IPS DF 19.7 (cell line): Measurements from ENCODE around the gene GNPAT.
"Not testable (repeated sequence)": the region's sequence is repeated elsewhere in the genome, so short reads cannot be mapped to it uniquely, and the experiment has no call there.

Experiments used
- DNase-seq: peaks from one replicate; pipeline ENCODE4 v3.0.0-alpha.2; 2013; ENCODE audit warnings: low read depth, low spot score

The GNPAT gene

DNA sequence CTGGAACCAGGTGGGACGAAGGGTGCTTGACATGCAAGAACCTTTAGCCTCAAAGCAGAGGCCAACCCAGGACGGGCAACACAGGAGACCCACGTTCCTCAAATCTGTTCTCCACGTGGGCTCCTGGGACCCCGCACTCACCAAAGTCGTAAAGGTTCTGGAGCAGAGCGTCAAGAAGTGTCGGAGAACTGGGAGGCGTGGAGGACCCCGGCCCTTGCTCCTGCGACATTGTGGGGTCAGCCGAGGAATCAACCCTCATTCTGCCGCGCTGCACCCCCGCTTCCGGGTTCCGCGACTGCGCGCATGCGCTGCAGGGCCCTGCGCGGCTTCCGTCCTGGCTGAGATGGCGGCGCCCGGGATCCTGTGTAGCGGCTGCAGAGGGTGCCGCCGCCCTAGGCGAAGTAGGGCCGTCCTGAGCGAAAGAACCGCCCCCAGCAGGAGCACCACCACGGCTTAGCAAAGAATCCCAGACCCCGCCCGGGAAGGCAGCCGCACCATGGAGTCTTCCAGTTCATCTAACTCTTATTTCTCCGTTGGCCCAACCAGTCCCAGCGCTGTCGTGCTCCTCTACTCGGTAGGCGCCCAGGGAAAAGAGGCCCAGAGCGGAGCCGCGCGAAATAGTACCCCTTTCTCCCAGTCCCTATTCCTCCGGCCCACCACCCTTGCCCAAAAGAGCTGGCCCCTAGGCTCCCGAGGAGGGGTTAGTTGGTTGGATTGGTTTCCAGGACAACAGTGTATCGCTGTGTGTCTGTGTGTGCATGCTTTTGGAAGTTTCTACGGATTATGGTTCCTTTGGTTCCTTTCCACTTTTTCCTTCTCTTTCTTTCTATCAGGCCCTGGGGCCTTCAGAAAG lies at the start of gene GNPAT:
GNPAT (plus strand) TSS at position 330 of the 853 bp plus-strand sequence; CDS start at position 497, 167 bp downstream.
- DNase-seq, result peak; percentile 47

DNA sequence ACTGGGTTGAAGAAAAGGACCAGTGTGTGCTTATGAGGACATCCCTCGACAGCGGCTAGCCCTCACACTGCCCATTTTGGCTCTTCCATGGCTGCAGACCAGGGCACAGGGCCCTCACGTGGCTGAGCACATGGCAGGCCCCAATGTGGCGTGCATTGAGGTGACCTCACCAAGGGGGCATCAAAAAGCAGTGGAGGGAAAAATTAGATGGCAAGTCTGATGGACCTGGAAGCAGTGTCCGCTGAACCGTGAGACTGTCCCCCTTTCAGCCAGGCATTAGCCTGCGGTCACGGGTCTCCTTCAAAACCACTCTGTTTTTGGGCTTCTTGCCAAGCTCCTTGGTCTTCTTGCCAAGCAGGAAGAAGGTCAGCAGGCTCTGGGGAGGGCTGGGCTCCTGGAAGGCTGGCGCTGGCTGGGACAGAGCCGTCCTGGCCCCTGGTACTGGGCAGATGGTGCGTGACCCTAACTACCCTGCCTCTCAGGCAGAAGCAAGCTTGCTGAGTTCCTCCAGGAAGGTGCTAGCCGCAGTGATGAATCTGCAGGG lies 48.3 kb upstream of the GNPAT start:
- DNase-seq, result no peak

DNA sequence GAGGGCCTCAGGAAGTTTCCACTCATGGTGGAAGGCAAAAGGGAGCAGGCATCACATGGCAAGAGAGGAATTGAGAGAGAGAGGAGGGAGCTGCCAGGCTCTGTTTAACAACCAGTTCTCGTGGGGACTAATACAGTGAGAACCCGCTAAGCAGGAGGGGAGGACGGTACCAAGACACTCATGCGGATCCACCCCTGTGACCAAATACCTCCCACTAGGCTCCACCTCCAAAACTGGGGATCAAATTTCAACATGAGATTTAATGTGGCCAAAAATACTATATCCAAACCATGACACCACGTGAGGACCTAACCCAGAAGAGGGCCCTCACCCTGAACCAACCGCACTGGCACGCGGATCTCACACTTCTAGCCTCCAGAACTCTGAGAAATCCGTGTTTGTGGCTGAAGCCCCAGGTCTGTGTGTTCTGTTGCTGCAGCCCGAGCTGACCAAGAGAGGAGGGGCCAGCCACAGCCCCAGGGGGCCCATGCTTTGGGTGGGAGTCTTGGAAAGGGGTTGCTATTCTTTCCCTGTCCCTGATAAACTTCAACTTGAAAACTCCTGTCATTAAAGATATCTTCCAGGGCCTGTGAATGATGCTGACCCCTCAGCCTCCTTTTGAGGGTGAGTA lies 47.2 kb upstream of the GNPAT start:
- DNase-seq, result no peak

DNA sequence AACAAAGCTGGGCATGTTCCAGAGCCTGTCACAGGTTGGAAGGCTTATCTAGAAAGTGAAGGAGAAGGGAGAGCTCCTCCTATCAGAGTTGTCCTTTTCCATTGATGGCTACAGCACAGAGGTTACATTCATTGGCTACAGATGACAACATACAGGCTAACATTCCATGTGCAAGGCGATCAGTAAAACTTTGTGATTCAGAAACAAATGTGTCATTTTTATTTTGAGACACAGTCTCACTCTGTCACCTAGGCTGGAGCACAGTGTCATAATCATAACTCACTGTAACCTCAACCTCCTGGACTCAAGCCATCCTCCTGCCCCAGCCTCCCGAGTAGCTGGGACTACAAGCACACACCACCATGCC lies 46.6 kb upstream of the GNPAT start:
- DNase-seq, result no peak

DNA sequence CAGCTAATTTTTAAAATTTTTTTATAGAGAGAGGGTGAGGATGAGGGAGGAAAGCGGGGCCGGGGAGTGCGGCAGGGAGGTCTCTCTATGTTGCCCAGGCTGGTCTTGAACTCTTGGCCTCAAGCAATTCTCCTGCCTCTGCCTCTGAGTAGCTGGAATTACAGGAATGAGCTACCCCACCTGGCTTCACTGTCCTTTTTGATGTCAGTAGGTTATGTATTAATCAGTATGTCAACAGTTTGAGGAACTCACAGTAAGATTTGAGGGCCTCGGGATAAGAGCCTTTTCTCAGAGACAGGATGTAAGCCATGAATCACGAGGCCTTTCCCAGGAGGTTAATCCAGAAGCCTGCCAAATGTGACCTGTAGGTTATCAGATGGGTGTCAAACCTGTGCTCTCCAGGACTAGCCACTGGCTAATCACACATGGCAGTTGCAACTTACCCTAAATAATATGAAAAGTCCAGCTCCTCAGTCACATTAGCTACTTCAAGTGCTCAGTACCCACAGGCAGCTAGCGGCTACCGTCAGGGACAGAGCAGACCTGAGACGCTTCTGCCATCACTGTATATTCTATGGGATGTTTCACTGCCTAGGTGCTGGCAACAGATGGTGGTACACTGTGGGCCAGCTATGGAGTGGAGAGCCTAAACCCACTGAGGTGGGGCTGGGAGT lies 46.0 kb upstream of the GNPAT start:
- no peak for DNase-seq

DNA sequence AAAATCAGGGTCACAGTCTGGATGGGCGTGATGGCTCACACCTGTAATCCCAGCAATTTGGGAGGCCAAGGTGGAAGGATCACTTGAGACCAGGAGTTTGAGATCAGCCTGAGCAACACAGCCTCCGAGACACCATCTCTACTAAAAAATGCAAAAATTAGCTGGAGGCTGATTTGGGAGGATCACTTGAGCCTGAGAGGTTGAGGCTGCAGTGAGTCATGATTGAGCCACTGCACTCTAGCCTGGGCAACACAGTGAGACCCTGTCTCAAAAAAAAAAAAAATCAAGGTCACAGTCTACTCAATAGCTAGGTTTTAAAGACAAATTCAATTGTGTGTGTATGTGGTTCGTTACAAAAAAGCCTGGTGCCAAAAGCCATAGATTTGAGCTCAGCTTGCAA lies 44.7 kb upstream of the GNPAT start:
- DNase-seq, result no peak

DNA sequence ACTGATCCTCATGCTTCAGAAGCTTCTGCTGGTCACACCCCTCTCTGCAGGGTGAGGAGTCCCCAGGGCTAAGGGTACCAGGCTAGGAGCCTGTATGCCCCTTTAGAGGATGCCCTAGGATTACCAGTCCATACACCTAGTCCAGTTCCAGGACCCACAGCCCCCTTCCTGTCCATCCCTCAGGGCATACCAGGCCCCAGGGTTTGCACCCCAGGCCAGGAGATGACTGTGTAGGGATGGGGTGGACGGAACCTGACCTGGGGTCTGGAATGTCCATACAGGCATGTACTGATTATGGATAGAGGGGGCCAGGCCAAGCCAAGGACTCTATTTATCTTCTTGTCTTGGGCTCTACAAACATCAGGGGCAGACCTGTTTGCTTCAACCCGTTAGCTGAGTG lies 44.3 kb upstream of the GNPAT start:
- DNase-seq, result no peak

DNA sequence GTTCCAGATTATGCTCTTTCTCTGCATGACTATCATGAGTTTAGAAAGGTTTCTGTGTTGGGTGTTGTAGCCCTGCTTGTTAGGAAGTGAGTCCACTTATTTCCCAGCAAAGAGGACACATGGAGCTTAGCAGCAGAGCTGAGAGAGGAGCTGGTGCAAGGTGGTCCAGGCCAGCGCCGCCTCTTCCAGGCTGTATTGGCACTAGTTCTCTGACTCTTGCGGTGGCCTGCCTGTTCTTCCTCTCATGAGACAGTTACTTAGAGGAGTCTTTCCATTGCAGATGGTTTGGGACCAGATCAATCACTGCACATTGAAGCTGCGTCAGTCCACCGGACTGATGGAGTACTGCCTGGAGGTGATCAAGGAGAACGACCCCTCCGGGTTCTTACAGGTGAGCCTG lies 41.1 kb upstream of the GNPAT start:
- DNase-seq, result no peak

DNA sequence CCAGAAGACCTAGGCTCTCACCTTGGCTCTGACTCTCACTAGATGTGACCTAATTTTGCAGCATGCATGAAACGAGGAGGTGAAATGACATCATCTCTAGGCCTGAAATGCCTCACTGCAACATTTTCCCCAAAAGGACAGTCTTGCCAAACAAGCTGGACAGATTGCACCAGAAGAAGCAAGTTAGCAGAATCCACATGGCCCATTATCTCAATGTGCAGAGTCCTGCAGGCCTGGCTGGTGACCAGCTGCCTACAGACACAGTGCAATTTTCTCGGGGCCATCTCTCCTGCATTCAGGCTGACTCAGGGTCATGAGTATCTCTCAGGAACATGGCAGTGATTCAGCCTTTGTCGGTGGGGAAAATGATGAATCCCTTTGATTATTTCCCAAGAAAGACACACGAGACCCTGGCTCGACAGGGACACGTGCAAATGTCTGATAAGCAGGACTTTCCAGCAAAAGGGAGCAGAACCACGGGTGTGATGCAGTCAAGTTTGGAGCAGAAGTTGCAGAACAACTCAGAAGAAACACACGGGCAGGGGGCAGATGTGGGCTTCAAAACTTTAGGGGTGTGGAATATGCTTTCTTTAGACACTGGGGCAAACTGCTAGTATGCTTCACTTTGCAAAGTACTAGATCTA lies 40.5 kb upstream of the GNPAT start:
- no peak for DNase-seq

DNA sequence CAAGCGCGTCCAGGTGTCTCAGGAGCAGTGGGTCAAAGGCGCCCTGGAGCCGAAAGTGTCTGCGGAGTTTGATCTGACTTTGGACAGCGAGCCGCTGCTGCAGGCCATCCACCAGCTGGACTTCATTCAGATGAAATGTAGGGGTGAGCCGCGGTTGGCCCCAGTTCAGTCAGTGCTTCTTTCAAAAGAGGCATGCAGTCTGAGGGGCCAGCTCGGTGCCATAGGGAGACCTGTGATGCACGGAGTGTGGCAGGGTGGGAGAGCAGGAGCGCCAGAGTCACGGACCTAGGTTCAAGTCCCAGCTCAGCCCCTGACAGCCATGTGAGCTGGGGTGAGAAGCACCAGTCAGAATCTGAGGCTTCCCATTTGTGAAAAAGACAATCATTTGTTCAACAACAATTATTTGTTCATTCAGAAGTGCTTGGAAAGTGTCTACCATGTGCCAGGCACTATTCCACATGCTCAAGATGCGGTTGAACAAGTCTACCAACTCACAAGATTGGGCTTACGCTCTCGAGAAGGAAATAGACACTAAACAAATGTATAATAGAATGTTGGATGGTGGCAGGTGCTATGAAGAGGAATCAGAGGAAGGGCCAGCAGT lies 39.5 kb upstream of the GNPAT start:
- DNase-seq, result no peak

DNA sequence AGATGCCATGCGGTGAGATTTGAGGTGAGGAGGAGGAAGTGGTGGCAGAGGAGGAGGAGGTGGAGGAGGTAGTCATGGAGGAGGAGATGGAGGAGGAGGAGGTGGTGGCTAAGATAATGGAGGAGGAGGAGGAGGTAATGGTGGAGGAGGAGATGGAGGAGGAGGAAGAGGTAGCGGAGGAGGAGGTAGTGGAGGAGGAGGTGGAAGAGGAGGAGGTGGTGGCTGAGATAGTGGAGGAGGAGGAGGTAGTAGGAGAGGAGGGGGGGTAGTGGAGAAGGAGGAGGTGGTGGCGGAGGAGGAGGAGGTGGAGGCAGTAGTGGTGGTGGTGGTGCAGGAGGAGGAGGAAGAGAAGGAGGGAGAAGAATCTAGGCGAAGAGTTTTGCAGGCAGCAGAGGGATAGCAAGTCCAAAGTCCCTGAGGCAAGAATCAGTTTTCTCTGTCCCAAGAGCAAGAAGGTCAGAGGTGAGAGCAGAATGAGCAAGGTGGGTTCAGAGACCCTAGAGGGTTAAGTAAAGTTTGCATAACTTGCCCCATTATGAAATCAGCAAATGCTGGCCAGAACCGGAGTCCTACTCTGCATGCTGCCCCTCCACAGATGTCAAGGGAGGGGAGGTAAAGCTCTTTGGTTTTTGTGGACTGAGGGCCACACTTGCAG lies 38.9 kb upstream of the GNPAT start:
- DNase-seq, result no peak

DNA sequence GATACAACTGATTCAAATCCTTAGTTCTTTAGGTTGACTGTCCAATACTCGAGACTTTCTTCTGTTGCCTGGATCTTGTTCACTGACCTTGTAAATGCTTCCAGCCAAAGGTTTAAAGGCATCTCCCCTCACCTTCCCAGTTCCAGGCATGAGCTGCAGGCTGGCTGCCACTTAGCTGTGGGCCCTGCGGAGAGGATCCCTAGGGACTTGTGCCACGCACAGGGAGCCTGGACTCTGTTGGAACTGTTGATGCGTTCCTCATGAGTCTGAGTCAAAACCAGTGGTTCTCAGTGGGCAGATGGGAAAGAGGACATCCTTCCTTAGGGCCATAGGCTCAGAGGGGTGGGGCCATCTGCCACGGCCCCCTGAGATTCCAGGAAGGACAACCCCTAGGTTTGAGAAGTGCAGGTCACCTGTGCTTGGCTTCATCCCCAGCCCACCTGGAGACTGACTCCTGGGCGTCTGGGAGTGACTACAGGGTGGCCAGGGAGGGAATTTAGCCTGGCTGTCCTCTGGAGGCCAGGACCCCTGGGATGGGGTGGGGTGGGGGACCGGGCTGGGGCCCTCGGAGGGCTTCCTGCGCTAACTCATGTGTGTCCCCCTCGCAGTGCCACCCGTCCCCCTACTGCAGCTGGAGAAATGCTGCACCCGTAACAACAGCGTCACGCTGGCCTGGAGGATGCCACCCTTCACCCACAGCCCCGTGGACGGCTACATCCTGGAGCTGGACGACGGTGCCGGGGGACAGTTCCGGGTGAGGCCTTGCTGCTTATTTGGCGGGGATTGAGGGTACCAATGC lies 37.6 kb upstream of the GNPAT start:
- DNase-seq, result no peak

DNA sequence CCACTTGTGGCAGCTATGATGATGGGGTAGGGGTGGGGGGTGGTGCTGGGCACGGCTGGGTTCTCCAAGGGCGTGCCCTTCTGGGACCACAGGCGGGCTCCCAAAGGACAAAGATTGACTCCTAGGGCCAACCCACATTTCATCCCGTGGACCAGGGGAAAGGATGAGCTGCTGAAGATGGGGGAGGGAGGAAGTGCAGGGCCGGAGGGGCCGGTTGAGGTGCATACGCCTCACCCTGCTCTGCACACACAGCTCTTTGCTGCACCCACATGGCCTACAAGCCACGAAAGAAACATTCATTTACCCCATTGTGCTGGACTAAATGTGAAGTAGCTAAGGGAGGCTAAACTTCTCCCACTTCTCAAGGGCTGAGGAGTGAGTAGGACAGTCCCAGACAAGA lies 34.2 kb upstream of the GNPAT start:
- no peak for DNase-seq

DNA sequence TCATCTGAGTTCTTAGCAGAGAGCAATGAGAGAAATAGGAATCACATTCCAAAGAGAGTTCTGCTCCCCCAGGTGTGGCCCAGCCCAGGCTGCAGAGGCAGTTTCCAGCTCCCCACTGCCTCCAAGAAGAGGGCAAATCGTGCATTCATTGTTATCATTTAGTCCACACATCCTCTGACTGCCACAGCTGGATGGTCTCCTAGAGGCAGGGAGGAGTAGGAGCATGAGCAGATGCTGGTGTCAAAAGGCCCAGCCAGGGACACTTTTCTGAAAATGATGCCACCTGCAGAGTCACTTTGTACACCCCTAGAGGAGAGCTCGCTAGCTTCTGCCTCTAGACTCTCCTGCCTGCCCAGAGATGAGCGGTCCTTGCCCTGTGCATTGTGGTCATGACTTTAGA lies 33.6 kb upstream of the GNPAT start:
- no peak for DNase-seq

DNA sequence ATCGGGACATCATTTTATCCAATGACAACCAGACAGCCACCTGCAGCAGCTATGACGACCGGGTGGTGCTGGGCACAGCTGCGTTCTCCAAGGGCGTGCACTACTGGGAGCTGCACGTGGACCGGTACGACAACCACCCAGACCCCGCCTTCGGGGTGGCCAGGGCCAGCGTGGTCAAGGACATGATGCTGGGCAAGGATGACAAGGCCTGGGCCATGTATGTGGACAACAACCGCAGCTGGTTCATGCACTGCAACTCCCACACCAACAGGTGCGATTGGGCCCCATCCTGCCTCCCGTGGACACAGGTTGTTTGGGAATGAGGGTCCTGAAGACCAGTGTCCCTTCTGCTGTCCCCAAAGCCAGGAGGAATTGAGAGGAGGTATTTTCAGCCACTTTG lies 32.0 kb upstream of the GNPAT start:
- DNase-seq, result no peak

DNA sequence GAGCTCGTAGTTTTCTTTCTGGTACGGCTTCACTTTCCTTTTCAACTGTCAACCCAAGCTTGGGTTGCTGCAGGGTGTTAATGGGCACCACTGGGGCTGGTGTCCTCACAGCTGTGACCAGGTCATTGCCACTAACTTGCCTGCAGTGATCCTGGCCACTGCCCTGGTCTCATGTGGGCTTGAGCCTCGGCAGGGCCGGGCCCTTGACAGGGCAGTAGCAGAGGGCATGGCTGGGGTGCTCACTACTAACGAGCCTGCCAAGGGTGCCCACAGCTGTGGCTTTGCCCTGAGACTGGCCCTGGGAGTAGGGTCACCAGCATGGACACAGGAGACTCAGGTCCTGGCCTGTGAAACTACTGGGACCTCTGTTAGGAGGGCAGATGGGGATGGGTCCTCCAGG lies 31.5 kb upstream of the GNPAT start:
- no peak for DNase-seq

DNA sequence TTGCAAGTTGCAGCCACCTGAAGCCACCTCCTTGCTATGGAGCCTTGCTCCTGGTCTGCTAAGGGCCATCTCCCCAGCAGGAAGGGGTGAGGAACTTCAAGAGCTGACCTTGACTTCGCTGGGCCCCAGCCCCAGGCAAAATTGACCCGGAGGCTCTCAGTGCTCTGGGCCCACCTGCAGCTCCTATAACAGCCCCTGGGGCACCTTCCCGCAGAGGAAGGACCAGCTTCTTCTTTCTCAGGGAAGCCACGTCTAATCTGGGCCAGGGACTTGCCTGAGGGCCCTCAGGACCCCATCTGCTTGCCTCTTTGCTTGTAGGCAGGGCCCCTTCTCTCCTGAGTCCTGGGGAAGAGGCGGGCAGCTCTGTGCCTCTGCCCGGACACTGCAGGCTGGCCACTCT lies 30.9 kb upstream of the GNPAT start:
- no peak for DNase-seq

DNA sequence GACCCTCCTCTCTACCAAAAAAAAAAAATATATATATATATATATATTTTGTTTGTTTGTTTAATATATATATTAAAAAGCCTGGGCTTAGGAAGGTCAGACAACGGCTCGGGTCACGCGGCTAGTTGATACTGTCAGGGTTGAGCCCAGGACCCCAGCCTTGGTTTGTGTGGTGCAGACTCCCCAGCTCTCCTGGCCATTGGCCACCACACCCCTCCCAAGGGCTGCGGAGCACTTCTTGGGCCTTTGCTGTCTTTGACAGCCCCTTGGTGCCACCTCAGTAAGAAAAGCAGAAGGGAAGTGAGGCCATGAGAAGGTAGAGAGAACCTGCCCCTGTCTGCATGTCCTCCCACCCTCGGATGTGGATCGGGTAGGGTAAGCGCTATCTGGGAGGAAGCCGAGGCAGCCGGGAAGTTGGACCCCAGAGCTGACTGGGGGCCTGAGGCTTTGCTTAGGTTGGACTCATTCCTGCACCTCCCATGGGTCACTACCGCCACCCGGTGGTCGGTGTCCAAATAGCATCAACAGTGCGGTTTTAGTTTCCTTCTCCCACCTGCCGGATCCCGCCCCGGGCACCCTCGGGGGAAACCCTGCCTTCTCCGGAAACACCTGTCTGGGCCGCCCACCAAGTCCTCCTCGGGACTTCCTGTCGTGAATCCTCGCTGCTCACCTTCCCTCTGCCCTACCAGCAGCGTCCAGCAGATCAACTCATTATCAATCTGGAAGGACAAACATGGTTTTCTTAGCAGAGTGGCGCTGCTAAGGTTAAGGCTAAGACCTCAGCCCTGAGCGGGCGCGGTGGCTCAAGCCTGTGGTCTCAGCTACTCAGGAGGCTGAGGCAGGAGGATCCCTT lies 29.8 kb upstream of the GNPAT start:
- DNase-seq, result peak; percentile 64

DNA sequence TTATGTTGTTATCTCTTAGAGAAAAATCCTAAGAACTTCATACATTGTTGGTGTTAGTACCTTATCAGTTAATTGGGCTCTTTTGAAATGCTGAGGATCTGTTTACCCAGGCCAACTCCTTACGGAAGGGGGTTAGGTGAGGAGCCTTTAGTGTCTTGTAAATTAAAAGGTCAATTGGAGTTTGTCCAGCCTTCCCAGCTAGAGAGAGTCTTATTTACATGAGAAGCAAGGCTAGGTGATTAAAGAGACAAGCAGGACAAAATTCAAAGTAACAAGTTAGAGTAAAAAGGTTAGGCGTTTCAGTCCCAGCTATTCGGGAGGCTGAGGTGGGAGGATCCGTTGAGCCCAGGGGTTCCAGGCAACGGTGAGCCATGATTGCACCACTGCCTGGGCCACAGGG lies 28.7 kb upstream of the GNPAT start:
- not testable (repeated sequence) for DNase-seq
